ENCODE results near the gene HENMT1. TPM values are rescaled to one million over a fixed set of nuclear protein-coding genes. Genes with fewer than 3 reads are reported as not detected.

The HENMT1 gene
- total RNA-seq, 1 experiment from 2014 or later = 11.0 TPM

GRCh38 chr1:108600504-108600903, 60.4 kb downstream of the HENMT1 start:
- no TSS peak for BruUV-seq (replicated peaks)
- Histone ChIP-seq H3K4me1 (ENCODE audit: insufficient read depth, low read length, poor library complexity, severe bottlenecking) (peaks cover 30% of the 10 kb centered on the region), H3K9me3 (ENCODE audit: low read depth, low read length, poor library complexity, severe bottlenecking) (no peaks in the 10 kb centered on the region), H3K36me3 (ENCODE audit: insufficient read depth, low read length, poor library complexity, severe bottlenecking) (no peaks in the 10 kb centered on the region), H3K27ac (ENCODE audit: low read depth, low read length, poor library complexity, severe bottlenecking) (no peak overlapping the region), H3K4me3 (ENCODE audit: low read depth, low read length, poor library complexity, severe bottlenecking) (no peak overlapping the region), H3K27me3 (replicated peaks; ENCODE audit: insufficient read depth, low read depth, low read length, poor library complexity) (no peaks in the 10 kb centered on the region)
- intact Hi-C loops (cut with micrococcal nuclease; ENCODE audit: unreplicated experiment) = no loop called here
- no peak for DNase-seq (ENCODE audit: low spot score)
- ChIA-PET POLR2A (ENCODE audit: low non-redundant PET) (no interaction called here), CTCF (no interaction called here)
- no peak for TF ChIP-seq CTCF (conservative IDR thresholded peaks at IDR 0.05; ENCODE audit: low read depth, low read length)
- TF ChIP-seq EZH2 (IDR thresholded peaks at IDR 0.05; ENCODE audit: borderline replicate concordance, low read depth, low read length, poor library complexity, severe bottlenecking) = no peak

- ChIA-PET CTCF (no interaction called here), POLR2A (ENCODE audit: low non-redundant PET) (no interaction called here)
- no peak overlapping the region for H3K27ac ChIP-seq (ENCODE audit: low read depth, low read length, poor library complexity, severe bottlenecking)
- H3K36me3 ChIP-seq (ENCODE audit: insufficient read depth, low read length, poor library complexity, severe bottlenecking) = no peaks in the 10 kb centered on the region
- peaks cover 30% of the 10 kb centered on the region for H3K4me1 ChIP-seq (ENCODE audit: insufficient read depth, low read length, poor library complexity, severe bottlenecking)
- H3K4me3 ChIP-seq (ENCODE audit: low read depth, low read length, poor library complexity, severe bottlenecking) = no peak overlapping the region
- no peak for DNase-seq (ENCODE audit: low spot score)
- intact Hi-C loops (cut with micrococcal nuclease; ENCODE audit: unreplicated experiment) = no loop called here
- no TSS peak for BruUV-seq (replicated peaks)
- H3K27me3 ChIP-seq (replicated peaks; ENCODE audit: insufficient read depth, low read depth, low read length, poor library complexity) = no peaks in the 10 kb centered on the region
- no peak for TF ChIP-seq CTCF (conservative IDR thresholded peaks at IDR 0.05; ENCODE audit: low read depth, low read length)
- TF ChIP-seq EZH2 (IDR thresholded peaks at IDR 0.05; ENCODE audit: borderline replicate concordance, low read depth, low read length, poor library complexity, severe bottlenecking) = no peak
- no peaks in the 10 kb centered on the region for H3K9me3 ChIP-seq (ENCODE audit: low read depth, low read length, poor library complexity, severe bottlenecking)
Measured at GRCh38 chr1:108598340-108598739, 62.6 kb downstream of the HENMT1 start.

Other genes starting within 250 kb of the HENMT1 start
- gene NBPF6, start 210.8 kb downstream of the HENMT1 start, total RNA-seq (2021) = not detected in 2 replicates
- 14.6 and 15.7 TPM in 2 replicates for gene EEIG2, start 101.0 kb downstream of the HENMT1 start, total RNA-seq (2021)
- 49.3 and 59.5 TPM in 2 replicates for gene PRPF38B, start 31.2 kb upstream of the HENMT1 start, total RNA-seq (2021)
- 0.13 TPM in 1 of 2 replicates, not detected in the other for gene FNDC7, start 51.8 kb upstream of the HENMT1 start, total RNA-seq (2021)
- gene STXBP3, start 85.6 kb upstream of the HENMT1 start, total RNA-seq (2021) = 23.6 and 24.4 TPM in 2 replicates
- 0.54 TPM in 1 of 2 replicates, not detected in the other for gene AKNAD1, start 196.0 kb upstream of the HENMT1 start, total RNA-seq (2021)
- 34.7 and 37.6 TPM in 2 replicates for gene GPSM2, start 215.9 kb upstream of the HENMT1 start, total RNA-seq (2021)